ENCODE data around the gene LUC7L.

GRCh38 chr16:189604-190186, 39.6 kb downstream of the LUC7L start:
- no peak for TF ChIP-seq EZH2 (IDR thresholded peaks at IDR 0.05; ENCODE audit: borderline replicate concordance, low read depth, low read length, severe bottlenecking)
- no peak for TF ChIP-seq CTCF (IDR thresholded peaks at IDR 0.05; ENCODE audit: borderline replicate concordance, extremely low read depth, low read length, poor library complexity, severe bottlenecking)

Data from DND-41 (cell line).